Stimulated activated naive CD4-positive, alpha-beta T cell (primary cell): ENCODE data around the gene ATAD2B.
"Not testable (repeated sequence)": the region's sequence is repeated elsewhere in the genome, so short reads cannot be mapped to it uniquely, and the experiment has no call there.

ENCODE experiments used
- DNase-seq, 6 experiments: peaks; one replicate each; lab custom pipeline; 2025; lab: John Stamatoyannopoulos, UW

Gene ATAD2B

GRCh38 chr2:23789012-23789411 is 137.9 kb downstream of the ATAD2B start:
- DNase-seq: no peak

- DNase-seq: peak in 3 of 6 experiments; percentile 31 to 53 (median 40)
These were observed 138.8 kb downstream of the ATAD2B start for GRCh38 chr2:23788100-23788499.

GRCh38 chr2:23784971-23785370 is 142.0 kb downstream of the ATAD2B start:
- no peak for DNase-seq

GRCh38 chr2:23782646-23783045 is 144.3 kb downstream of the ATAD2B start:
- no peak for DNase-seq

GRCh38 chr2:23782126-23782525 is 144.8 kb downstream of the ATAD2B start:
- no peak for DNase-seq

- DNase-seq: not testable (repeated sequence)
These were observed 146.5 kb downstream of the ATAD2B start for GRCh38 chr2:23780465-23780864.

GRCh38 chr2:23777826-23778225 is 149.1 kb downstream of the ATAD2B start:
- DNase-seq: no peak

- no peak for DNase-seq
These were observed 150.9 kb downstream of the ATAD2B start for GRCh38 chr2:23776021-23776420.

- no peak for DNase-seq
These were observed 154.2 kb downstream of the ATAD2B start for GRCh38 chr2:23772684-23773083.

- no peak for DNase-seq
These were observed 154.9 kb downstream of the ATAD2B start for GRCh38 chr2:23772056-23772455.

- DNase-seq: no peak
These were observed 157.6 kb downstream of the ATAD2B start for GRCh38 chr2:23769364-23769763.

GRCh38 chr2:23767876-23768621 is 158.9 kb downstream of the ATAD2B start:
- DNase-seq: no peak

- DNase-seq: no peak
These were observed 164.8 kb downstream of the ATAD2B start for GRCh38 chr2:23762141-23762540.

GRCh38 chr2:23761638-23762037 is 165.3 kb downstream of the ATAD2B start:
- peak in 1 of 6 experiments; percentile 1 for DNase-seq

- no peak for DNase-seq
These were observed 166.2 kb downstream of the ATAD2B start for GRCh38 chr2:23760736-23761135.

- no peak for DNase-seq
These were observed 169.1 kb downstream of the ATAD2B start for GRCh38 chr2:23757686-23758433.

- no peak for DNase-seq
These were observed 170.2 kb downstream of the ATAD2B start for GRCh38 chr2:23756593-23757292.

GRCh38 chr2:23754970-23755369 is 172.0 kb downstream of the ATAD2B start:
- no peak for DNase-seq

GRCh38 chr2:23753291-23754010 is 173.5 kb downstream of the ATAD2B start:
- no peak for DNase-seq

GRCh38 chr2:23751747-23752265 is 175.1 kb downstream of the ATAD2B start:
- no peak for DNase-seq

- no peak for DNase-seq
These were observed 180.6 kb downstream of the ATAD2B start for GRCh38 chr2:23746141-23746863.
